ENCODE data around the gene PAFAH1B1.
"Not testable (repeated sequence)": the region's sequence is repeated elsewhere in the genome, so short reads cannot be mapped to it uniquely, and the experiment has no call there.

The PAFAH1B1 gene

DNA sequence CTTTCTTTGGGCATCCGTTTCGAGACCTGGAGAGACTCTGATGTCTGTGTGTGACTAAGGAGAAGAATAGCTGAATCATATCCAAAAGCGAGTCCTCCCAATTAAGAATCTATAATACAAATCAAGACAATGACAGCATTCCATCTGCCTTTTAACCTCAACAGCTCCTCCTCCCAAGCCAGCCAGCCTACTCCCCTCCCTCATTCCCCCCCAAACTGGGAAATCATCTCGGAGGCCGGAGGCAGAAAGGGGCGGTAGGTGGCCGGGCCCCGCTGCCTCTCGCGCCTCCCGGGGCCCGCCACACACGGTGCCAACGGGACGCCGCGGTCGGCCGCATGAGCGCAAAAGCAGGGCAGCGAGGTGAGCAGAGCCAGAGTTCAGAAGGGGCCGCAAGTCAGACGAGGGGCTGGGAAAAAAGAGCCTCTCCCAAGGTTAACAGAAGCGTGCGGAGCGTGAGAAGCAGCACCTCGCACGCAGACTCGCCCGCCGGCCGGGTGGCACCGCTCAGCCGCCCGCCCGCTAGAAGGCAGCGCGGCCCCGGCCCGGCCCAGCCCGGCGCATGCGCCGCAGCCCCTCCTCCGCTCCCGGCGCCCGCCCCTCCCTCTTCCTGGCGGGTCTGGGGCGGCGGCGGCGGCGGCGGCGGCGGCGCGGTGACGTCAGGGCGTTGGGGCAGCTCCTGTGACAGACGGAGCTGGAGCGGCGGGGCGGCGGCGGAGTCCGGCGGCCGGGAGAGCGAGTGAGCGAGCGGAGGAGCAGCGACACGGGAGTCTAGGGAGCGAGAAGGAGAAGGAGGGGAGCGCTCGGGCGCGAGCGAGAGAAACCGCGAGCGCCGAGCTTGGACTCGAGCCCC, at the start of gene PAFAH1B1:
Gene PAFAH1B1 (plus strand): TSS at position 684 of the 850 bp plus-strand sequence. CDS start 44,635 bp downstream, outside the sequence.
- peak; percentile 92 to 94 for DNase-seq (ENCODE audit: low read depth in 2 of 2)

GRCh38 chr17:2545393-2545792, 48.1 kb upstream of the PAFAH1B1 start:
- no peak for DNase-seq (ENCODE audit: low read depth in 2 of 2)

DNA sequence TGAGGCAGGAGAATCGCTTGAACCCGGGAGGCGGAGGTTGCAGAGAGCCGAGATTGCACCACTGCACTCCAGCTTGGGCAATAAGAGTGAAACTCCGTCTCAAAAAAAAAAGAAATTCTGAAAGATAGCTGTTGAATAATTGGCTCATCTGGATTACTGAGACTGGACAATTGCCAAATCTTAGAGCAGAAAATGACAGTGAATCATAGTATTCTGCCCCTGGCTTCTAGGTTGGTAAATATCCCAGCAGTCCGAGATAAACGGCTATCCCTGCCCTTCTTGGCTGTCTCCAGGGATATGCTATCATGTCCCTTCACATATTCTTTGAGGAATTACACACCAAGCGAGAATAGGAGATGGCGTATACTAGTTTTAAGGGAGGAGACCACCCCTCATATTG, 46.3 kb upstream of the PAFAH1B1 start:
- no peak for DNase-seq (ENCODE audit: low read depth in 2 of 2)

- not testable (repeated sequence) for DNase-seq (ENCODE audit: low read depth in 2 of 2)
Observed at GRCh38 chr17:2548026-2548425, 45.4 kb upstream of the PAFAH1B1 start.

DNA sequence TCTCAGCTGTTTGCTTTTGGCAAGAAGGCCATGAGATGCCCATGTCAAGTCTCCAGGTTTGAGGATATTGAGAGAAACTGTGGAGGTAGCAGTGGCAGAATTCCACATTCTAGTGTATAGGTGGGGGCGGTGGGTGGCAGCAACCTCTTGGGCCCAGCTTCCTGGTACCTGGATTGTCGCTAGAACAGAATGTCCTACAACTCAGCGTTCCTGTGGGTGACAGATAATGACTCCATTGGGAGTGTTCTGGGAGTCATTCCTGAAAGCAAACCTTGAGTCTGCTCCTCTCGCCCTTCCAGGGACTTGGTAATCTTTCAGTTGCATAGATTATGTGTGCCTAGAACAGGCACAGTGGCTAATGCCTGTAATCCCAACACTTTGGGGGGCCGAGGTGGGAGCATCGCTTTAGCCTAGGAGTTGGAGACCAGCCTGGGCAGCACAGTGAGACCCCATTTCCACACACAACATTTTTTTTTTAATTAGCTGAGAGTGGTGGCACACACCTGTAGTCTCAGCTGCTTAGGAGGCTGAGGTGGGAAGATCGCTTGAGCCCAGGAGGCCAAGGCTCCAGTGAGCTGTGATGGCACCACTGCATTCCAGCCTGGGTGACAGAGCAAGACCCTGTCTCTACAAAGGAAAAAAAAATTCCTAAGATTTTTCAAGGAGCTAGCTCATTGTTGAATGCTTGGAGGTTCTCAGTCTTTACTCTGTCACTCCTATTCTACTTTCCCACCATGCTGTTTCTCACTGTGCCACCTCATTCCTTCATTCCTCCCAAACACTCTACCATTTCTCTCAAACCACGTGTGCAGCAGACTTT, 43.9 kb upstream of the PAFAH1B1 start:
- DNase-seq (ENCODE audit: low read depth in 2 of 2), result no peak

DNA sequence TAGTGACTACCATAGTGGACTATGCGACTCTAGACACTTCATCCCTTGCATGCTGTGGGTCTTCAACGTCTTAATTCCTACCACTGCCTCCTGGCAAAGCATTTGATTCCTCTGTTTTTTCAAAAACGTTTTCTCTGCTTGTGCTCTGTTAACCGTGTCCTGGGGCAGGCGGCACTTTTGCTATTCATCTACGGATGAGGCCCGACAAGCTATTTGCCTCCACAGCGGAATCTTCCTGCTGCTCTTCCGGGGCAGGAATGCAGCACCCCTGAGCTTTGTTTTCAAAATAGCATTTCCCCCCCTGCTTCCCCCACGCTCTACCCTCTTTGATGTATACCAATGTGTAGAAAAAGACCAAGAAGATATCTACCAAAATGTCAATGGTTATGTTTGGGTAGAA, 42.0 kb upstream of the PAFAH1B1 start:
- DNase-seq (ENCODE audit: low read depth in 2 of 2), result no peak

DNA sequence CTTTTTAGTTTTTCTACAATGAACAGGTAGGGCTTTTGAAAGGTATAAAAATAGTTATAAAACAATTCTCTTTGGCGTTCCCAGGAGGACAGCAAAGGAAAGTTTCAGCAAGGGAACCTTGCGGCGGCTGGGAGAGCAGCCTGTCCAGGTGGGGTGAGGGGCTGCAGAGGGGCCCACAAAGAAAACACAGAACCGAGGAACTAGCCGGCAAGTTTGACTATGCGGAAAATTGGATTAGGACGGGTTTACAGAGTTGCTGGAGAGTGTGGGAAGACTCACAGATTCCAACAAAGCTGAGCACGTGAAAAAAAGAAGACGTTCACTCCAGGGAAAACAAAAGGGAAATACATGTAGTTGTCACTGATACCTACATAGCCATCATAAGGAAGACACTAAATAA, 41.5 kb upstream of the PAFAH1B1 start:
- DNase-seq (ENCODE audit: low read depth in 2 of 2), result no peak

- DNase-seq (ENCODE audit: low read depth in 2 of 2), result no peak
Observed at GRCh38 chr17:2560658-2561057, 32.8 kb upstream of the PAFAH1B1 start.

DNA sequence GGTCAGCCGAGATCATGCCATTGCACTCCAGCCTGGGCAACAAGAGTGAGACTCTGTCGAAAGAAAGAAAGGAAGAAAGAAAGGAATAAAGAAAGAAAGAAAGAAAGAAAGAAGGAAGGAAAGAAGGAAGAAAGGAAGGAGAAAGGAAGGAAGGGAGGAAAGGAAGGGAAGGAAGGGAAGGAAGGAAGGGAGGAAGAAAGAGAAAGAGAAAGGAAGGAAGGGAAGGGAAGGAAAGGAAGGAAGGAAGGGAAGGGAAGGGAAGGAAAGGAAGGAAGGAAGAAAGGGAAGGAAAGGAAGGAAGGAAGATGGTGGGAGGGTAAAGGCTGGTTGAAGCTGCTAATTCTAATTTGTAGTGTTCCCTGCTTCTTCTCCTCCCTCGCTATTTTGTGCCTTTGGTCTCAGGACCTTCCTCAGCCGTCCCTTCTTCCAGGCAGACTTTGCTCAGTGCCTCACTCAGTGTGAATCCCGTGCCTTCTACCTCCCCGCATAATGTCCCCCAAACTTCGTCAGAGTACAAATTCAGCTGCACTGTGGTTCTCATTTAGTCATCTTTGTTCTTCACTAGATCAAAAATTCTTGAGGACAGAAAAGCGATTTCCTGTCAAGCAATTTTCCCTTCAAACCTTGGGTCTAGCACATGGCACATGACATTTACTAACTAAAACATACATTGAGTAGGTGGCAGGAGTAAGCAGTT, 31.1 kb upstream of the PAFAH1B1 start:
- DNase-seq (ENCODE audit: low read depth in 2 of 2), result no peak

GRCh38 chr17:2563061-2563460, 30.4 kb upstream of the PAFAH1B1 start:
- DNase-seq (ENCODE audit: low read depth in 2 of 2), result no peak

- no peak for DNase-seq (ENCODE audit: low read depth in 2 of 2)
Observed at GRCh38 chr17:2563543-2563942, 29.9 kb upstream of the PAFAH1B1 start.

DNA sequence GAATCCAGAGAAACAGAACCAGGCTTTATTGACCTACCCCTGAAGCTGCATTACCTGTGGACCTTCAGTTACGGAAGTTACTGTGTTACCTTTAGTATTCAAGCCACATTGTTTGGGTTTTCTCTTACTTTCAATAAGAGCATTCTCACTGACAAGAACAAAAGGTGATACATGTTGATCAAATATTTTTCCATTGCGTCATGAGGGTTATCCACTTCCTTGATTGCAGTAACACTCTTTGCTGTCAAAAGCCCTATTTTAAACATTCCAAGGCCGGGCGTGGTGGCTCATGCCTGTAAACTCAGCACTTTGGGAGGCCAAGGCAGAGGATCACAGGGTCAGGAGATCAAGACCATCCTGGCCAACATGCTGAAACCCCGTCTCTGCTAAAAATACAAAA, 28.6 kb upstream of the PAFAH1B1 start:
- no peak for DNase-seq (ENCODE audit: low read depth in 2 of 2)

GRCh38 chr17:2566056-2566455, 27.4 kb upstream of the PAFAH1B1 start:
- DNase-seq (ENCODE audit: low read depth in 2 of 2), result no peak

DNA sequence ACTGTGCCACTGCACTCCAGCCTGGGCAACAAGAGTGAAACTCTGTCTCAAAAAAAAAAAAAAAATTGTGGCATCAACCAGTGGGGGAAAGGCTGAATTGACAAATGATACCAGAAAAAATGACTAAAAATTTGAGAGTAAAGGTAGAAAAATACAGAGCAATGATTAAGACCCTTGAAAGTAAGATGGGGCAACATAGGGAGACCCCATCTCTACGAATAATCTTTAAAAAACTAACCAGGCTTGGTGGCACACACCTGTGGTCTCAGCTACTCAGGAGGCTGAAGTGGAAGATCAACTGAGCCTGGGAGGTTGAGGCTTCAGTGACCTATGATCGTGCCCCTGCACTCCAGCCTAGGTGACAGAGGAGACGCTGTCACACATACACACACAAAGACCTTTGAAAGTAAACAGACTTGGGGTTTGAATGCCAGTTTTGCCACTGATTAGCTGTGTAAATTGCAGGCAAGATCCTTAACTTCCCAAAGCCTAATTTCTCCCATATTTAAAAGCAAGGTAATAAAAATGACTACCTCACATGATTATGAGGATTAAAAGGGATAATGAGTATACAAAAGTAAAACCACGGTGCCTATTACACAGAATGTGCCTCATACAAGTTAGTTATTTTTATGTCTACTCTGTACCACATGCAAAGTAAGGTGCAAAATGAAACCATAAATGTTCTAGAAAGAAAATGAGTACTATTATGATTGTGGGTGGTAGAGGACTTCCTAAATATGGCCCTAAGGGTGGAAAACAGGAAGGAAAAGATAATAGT, 21.7 kb upstream of the PAFAH1B1 start:
- DNase-seq (ENCODE audit: low read depth in 2 of 2), result no peak

GRCh38 chr17:2572304-2572609, 21.2 kb upstream of the PAFAH1B1 start:
- not testable (repeated sequence) for DNase-seq (ENCODE audit: low read depth in 2 of 2)

GRCh38 chr17:2580151-2580550, 13.3 kb upstream of the PAFAH1B1 start:
- DNase-seq (ENCODE audit: low read depth in 2 of 2), result no peak

- DNase-seq (ENCODE audit: low read depth in 2 of 2), result no peak
Observed at GRCh38 chr17:2580661-2581060, 12.8 kb upstream of the PAFAH1B1 start.

DNA sequence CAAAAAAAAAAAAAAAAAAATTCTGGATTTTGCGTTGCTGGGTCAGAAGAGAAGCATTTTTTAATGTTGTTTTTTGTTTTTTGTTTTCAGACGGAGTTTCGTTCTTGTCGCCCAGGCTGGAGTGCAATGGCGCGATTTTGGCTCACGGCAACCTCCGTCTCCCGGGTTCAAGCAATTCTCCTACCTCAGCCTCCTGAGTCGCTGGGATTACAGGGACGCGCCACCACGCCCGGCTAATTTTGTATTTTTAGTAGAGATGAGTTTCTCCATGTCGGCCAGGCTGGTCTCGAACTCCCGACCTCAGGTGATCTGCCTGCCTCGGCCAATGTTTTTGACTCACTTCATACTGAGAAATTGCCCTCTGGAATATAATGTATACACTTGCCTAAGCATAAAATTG, 11.0 kb upstream of the PAFAH1B1 start:
- no peak for DNase-seq (ENCODE audit: low read depth in 2 of 2)

- DNase-seq (ENCODE audit: low read depth in 2 of 2), result no peak
Observed at GRCh38 chr17:2591040-2591640, 2.3 kb upstream of the PAFAH1B1 start.

DNA sequence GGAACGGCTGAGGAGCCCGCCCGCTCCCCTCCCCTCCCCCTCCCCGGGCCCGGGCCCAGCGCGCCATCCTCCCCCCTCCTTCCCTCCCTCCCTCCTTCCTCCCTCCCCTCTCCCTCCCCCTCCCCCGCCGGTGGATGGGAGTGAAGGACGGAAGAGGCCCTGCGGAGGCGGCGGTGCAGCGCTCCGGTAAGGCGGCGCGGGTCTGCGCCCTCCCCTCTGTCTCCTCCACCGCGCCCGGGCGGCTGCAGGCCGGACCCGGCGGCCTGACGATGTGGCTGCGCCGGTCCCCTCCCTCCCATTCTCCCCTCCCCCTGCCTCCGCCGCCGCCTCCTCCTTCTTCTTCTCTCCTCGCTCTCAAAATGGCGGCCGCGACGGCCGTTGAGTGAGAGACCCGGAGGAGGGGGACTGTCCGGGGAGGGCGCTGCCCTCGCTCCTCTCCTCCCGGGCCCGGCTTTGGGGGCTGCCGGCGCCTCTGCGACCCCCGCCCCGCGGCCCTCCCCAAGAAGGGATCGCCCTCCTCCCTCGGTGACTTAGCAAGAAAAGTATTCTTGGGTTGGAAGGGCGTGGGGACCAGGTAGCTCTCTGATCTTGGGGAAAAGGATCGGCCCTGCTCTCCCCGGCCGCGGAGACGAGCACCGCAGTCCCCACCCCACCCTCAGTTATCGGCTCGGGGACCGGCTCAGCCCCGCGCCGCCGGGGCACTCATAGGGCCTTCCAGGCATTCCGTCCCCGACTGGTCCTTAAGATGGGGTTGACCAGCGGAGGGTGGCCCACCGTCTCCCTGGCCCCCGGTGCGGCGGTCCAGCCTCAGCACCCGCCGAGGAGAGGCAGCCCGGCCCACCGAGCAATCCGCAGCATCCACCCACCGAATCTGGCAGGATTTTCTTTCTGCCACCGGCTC, 617 bp downstream of the PAFAH1B1 start:
- peak; percentile 68 to 79 for DNase-seq (ENCODE audit: low read depth in 2 of 2)
